Heart left ventricle (tissue), 13 donors: ENCODE results near the gene GGA2.

Experiments used
- CTCF ChIP-seq, 12 donors: fragments of 200-600 bp; sonication (generic) in 4 of 12; IDR thresholded peaks; one replicate each; pipeline versions ENCODE4 v1.5.0 to v1.8.0; 2018 to 2022; ENCODE audit warnings: antibody characterized with exemption in 12 of 12, mild to moderate bottlenecking in 5 of 12
- POLR2A ChIP-seq, 2 donors: fragments of 450-650 bp; IDR thresholded peaks; one replicate each; pipeline ENCODE4 v1.6.1; 2017; ENCODE audit warnings: antibody characterized with exemption in 2 of 2, mild to moderate bottlenecking in 2 of 2, moderate library complexity in 2 of 2
- donor health status: ischemic (EF 13 %, LVEDD 7.1; RV severe dilation, severe dysfunction).
- donor health status: DM: no; HTN: yes; CAD: no.
- donor health status: DM: no; HTN: no; CAD: no.
- donor health status: ischemic (EF 25% LVEDD 6.9; RV normal size, moderate dysfunction).
- donor health status: ischemic (EF 25% LVEDD 5.7; RV mildly dilated, moderate dysfunction).
- donor health status: ischemic (EF 35%, LVEDD 5.7; RV mildly dilated, moderate dysfunction).
- donor health status: nonischemic (EF 11% LVEDD 7.7; RV severe dilation, severe dysfunction).
- donor health status: DM: yes; HTN: yes; CAD: no.
- donor health status: PGD.
- donor health status: ischemic (EF 29% LVEDD 5.4; RV normal size, mild dysfunction).
- donor health status: nonischemic (EF 23%, LVEDD 6.1; RV moderate dilation, normal function).

GRCh38 chr16:23423496-23424049 lies 86.7 kb downstream of the GGA2 start:
- TF ChIP-seq CTCF (IDR thresholded peaks at IDR 0.05) (no peak), POLR2A (IDR thresholded peaks at IDR 0.05) (no peak)
